ENCODE data around the gene RPE.
A peak's percentile ranks its signal among the peaks of the same experiment; 100 is the strongest.

Gene RPE

DNA sequence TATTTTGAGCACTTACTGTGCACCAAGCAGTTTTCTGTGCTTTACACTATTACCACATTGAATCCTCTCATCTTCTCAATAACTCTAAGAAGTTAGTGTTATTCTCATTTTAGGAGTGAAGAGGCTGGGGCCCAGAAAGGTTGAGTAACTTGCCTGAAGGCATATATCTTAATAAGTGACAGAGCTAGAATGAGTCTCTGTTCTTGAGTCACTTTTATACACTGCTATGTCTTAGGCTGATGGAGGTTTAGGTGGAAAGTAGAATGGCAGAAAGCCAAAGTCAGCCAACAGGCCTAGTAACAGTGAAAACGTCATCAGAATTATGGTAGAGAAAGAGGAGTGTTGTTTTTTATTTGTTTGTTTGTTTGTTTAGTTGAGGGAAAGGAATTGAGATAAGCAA, 27.9 kb upstream of the RPE start:
- Histone ChIP-seq H3K4me1 (ENCODE audit: control insufficient read depth, low read length) (no peaks in the 10 kb centered on the region), H3K27me3 (ENCODE audit: control insufficient read depth, low read length) (peaks cover 11% of the 10 kb centered on the region; the same call in 1 of the 2 replicates), H3K79me2 (ENCODE audit: control insufficient read depth, low read length) (no peaks in the 10 kb centered on the region), H3F3A (ENCODE audit: control insufficient read depth, insufficient read depth) (no peaks in the 10 kb centered on the region), H3K36me3 (ENCODE audit: control insufficient read depth, low read length) (no peaks in the 10 kb centered on the region), H3K4me3 (ENCODE audit: low read length) (no peak overlapping the region), H3K9me3 (ENCODE audit: control insufficient read depth, insufficient read depth, low read length) (no peaks in the 10 kb centered on the region), H3K4me2 (ENCODE audit: low read length) (no peak overlapping the region), H3K9me2 (replicated peaks; ENCODE audit: control insufficient read depth, low read length) (no peaks in the 10 kb centered on the region), H4K20me1 (ENCODE audit: control insufficient read depth, insufficient read depth, low read depth, low read length) (no peaks in the 10 kb centered on the region), H3K27ac (ENCODE audit: low read depth, low read length) (no peak overlapping the region)
- no peak for TF ChIP-seq EZH2phosphoT487 (IDR thresholded peaks at IDR 0.05; ENCODE audit: borderline replicate concordance, low read length)
- TF ChIP-seq, protein P1, sequence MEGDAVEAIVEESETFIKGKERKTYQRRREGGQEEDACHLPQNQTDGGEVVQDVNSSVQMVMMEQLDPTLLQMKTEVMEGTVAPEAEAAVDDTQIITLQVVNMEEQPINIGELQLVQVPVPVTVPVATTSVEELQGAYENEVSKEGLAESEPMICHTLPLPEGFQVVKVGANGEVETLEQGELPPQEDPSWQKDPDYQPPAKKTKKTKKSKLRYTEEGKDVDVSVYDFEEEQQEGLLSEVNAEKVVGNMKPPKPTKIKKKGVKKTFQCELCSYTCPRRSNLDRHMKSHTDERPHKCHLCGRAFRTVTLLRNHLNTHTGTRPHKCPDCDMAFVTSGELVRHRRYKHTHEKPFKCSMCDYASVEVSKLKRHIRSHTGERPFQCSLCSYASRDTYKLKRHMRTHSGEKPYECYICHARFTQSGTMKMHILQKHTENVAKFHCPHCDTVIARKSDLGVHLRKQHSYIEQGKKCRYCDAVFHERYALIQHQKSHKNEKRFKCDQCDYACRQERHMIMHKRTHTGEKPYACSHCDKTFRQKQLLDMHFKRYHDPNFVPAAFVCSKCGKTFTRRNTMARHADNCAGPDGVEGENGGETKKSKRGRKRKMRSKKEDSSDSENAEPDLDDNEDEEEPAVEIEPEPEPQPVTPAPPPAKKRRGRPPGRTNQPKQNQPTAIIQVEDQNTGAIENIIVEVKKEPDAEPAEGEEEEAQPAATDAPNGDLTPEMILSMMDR (IDR thresholded peaks at IDR 0.05; ENCODE audit: low read depth, low read length, poor library complexity, severe bottlenecking), result no peak

DNA sequence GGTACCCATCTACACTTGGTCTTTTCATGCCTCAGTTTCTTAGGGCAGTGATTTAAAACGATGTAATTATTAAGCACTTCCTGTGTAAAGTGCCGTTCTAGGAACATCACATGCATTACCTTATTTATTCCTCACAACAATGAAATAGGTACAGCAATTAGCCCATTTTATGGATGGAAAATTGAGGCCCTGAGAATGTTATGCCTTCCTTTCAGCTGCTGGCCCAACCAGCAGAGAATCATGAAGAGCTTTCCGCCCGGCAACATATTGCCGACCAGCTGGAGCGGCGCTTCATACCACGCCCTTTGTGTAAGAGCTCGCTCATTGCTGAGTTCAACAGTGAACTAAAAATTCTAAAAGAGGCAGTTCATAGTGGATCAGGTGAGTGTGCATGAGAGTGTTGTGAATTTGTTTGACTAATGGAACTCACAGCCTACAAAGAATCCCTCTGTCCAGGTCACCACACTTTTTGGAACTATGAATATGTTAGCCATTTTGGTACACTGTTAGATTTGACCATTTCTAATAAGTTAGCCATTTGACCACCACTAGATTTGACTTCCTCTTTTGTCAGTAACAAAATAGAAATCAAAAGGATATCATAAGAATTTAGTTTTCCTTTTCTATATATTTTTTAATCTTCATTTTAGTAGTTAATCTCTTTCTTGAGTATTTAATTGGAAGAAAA, 25.6 kb upstream of the RPE start:
- no peaks in the 10 kb centered on the region for H3K9me3 ChIP-seq (ENCODE audit: control insufficient read depth, insufficient read depth, low read length)
- no peaks in the 10 kb centered on the region for H3K4me1 ChIP-seq (ENCODE audit: control insufficient read depth, low read length)
- H3K36me3 ChIP-seq (ENCODE audit: control insufficient read depth, low read length), result no peaks in the 10 kb centered on the region
- H3K27ac ChIP-seq (ENCODE audit: low read depth, low read length), result no peak overlapping the region
- no peak overlapping the region for H3K4me2 ChIP-seq (ENCODE audit: low read length)
- no peaks in the 10 kb centered on the region for H3F3A ChIP-seq (ENCODE audit: control insufficient read depth, insufficient read depth)
- no peak for TF ChIP-seq EZH2phosphoT487 (IDR thresholded peaks at IDR 0.05; ENCODE audit: borderline replicate concordance, low read length)
- TF ChIP-seq, protein P1 (IDR thresholded peaks at IDR 0.05; ENCODE audit: low read depth, low read length, poor library complexity, severe bottlenecking), result no peak
- H3K27me3 ChIP-seq (ENCODE audit: control insufficient read depth, low read length), result 0 out of 2 replicates have a peak, but pooled peaks cover 8% of the 10 kb centered on the region
- H3K4me3 ChIP-seq (ENCODE audit: low read length), result no peak overlapping the region
- no peaks in the 10 kb centered on the region for H3K9me2 ChIP-seq (replicated peaks; ENCODE audit: control insufficient read depth, low read length)
- no peaks in the 10 kb centered on the region for H4K20me1 ChIP-seq (ENCODE audit: control insufficient read depth, insufficient read depth, low read depth, low read length)
- H3K79me2 ChIP-seq (ENCODE audit: control insufficient read depth, low read length), result no peaks in the 10 kb centered on the region

DNA sequence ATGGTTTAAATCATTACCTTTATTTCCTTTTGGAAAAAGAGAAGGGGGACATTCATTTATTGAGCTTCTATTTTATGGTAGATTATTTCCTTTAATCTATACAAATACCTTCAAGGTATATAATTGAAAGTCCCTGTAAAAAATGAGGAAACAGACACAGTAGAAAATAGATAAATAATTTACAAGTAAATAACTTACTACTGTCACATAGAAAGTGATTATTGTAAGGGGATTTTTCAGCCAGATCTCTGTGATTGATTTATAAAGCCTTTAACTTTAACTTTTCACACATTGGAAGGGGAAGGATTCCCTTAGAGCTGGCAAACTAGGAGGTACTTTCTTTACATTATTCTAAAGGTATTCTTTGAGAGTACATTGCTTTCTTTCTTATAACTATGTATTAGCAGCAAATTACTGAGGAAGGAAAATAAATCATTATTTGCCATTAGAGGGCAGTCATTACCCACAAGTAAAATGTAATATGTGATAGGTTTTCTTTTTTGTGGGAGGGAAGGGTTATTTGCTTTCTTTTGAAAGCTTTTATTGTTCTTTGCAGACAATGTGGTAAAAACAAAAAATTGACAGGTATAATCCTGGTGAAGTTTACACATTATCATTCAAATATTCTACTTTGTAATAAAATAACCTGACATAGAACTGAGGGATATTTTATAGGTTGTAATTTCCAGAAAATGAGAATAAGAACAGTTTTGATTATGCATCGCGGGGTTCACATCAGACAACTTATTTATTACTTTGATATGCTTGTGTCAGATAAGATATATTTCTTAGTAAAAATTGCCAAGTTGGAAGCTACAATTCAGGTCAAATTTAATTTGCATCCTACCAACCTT, 24.8 kb upstream of the RPE start:
- no peak overlapping the region for H3K4me3 ChIP-seq (ENCODE audit: low read length)
- no peaks in the 10 kb centered on the region for H3K79me2 ChIP-seq (ENCODE audit: control insufficient read depth, low read length)
- no peaks in the 10 kb centered on the region for H3K9me3 ChIP-seq (ENCODE audit: control insufficient read depth, insufficient read depth, low read length)
- H3K27me3 ChIP-seq (ENCODE audit: control insufficient read depth, low read length), result 0 out of 2 replicates have a peak, but pooled peaks cover 9% of the 10 kb centered on the region
- H3K9me2 ChIP-seq (replicated peaks; ENCODE audit: control insufficient read depth, low read length), result no peaks in the 10 kb centered on the region
- H3K4me1 ChIP-seq (ENCODE audit: control insufficient read depth, low read length), result no peaks in the 10 kb centered on the region
- H3K4me2 ChIP-seq (ENCODE audit: low read length), result no peak overlapping the region
- no peaks in the 10 kb centered on the region for H3K36me3 ChIP-seq (ENCODE audit: control insufficient read depth, low read length)
- H4K20me1 ChIP-seq (ENCODE audit: control insufficient read depth, insufficient read depth, low read depth, low read length), result no peaks in the 10 kb centered on the region
- no peak for TF ChIP-seq EZH2phosphoT487 (IDR thresholded peaks at IDR 0.05; ENCODE audit: borderline replicate concordance, low read length)
- TF ChIP-seq, protein P1 (IDR thresholded peaks at IDR 0.05; ENCODE audit: low read depth, low read length, poor library complexity, severe bottlenecking), result peak; percentile 63
- H3F3A ChIP-seq (ENCODE audit: control insufficient read depth, insufficient read depth), result no peaks in the 10 kb centered on the region
- H3K27ac ChIP-seq (ENCODE audit: low read depth, low read length), result no peak overlapping the region

Measured in DOHH2 (cell line).